Neutrophil (primary cell): Measurements from ENCODE around the gene PINLYP.

Experiments used
- H3K27ac ChIP-seq: fragments of 200-600 bp; sonication (generic); 2 replicates; pipeline ENCODE4 v1.5.1; 2016; ENCODE audit warnings: mild to moderate bottlenecking, moderate library complexity
- H3K27me3 ChIP-seq: fragments of 200-600 bp; sonication (generic); 2 replicates; pipeline ENCODE4 v1.6.0; 2016; ENCODE audit warnings: mild to moderate bottlenecking
- H3K36me3 ChIP-seq: fragments of 200-600 bp; sonication (generic); 2 replicates; pipeline ENCODE4 v1.5.1; 2017
- H3K4me1 ChIP-seq, 2 experiments: fragments of 200-600 bp in 1 of 2; sonication (generic) in 1 of 2; 1 replicate in 1 of 2; 2 replicates in 1 of 2; pipeline versions ENCODE4 v1.5.1 to v1.6.1; 2013 to 2016; ENCODE audit warnings: low read depth in 1 of 2, low read length in 1 of 2, mild to moderate bottlenecking in 1 of 2, moderate library complexity in 1 of 2; ENCODE audit not compliant: control insufficient read depth in 1 of 2, insufficient read depth in 1 of 2
- H3K4me3 ChIP-seq, 2 experiments: fragments of 200-600 bp in 1 of 2; sonication (generic) in 1 of 2; 1 replicate in 1 of 2; 2 replicates in 1 of 2; pipeline ENCODE4 v1.5.1; 2013 to 2016; ENCODE audit warnings: low read depth in 1 of 2, low read length in 1 of 2, mild to moderate bottlenecking in 1 of 2, moderate library complexity in 1 of 2
- H3K9me3 ChIP-seq: fragments of 200-600 bp; sonication (generic); 2 replicates; pipeline ENCODE4 v1.5.1; 2016
- TF ChIP-seq, protein P1 (sequence below): fragments of 200-600 bp; sonication (generic); IDR thresholded peaks from 2 replicates; pipeline ENCODE4 v1.5.1; 2016; ENCODE audit warnings: antibody characterized with exemption

The PINLYP gene

DNA sequence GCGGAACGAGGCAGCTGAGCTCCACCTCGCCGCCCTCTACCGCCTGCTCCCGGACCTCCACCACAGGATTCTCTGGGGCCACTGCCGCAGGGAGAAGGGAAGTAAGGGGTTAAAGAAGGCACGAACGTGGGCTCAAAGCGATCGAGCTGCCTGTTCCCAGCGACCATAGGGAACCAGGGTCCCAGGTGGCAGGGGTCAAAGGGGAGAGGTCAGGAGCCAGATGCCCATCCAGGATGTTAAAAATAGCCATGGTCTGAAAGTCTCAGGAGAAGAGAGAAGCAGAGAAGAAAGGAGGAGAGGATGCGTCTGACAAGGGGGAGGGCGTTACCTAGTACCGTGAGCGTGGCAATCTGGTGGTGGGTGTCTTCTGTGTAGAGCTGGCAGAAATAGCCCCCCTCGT, 51.2 kb downstream of the PINLYP start:
- H3K36me3 ChIP-seq = no peaks in the 10 kb centered on the region
- no peak overlapping the region for H3K27ac ChIP-seq
- H3K4me3 ChIP-seq = no peak overlapping the region
- TF ChIP-seq, protein P1, sequence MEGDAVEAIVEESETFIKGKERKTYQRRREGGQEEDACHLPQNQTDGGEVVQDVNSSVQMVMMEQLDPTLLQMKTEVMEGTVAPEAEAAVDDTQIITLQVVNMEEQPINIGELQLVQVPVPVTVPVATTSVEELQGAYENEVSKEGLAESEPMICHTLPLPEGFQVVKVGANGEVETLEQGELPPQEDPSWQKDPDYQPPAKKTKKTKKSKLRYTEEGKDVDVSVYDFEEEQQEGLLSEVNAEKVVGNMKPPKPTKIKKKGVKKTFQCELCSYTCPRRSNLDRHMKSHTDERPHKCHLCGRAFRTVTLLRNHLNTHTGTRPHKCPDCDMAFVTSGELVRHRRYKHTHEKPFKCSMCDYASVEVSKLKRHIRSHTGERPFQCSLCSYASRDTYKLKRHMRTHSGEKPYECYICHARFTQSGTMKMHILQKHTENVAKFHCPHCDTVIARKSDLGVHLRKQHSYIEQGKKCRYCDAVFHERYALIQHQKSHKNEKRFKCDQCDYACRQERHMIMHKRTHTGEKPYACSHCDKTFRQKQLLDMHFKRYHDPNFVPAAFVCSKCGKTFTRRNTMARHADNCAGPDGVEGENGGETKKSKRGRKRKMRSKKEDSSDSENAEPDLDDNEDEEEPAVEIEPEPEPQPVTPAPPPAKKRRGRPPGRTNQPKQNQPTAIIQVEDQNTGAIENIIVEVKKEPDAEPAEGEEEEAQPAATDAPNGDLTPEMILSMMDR = no peak
- peaks cover 37% of the 10 kb centered on the region for H3K27me3 ChIP-seq
- peaks cover 3 to 4% of the 10 kb centered on the region in 2 experiments for H3K4me1 ChIP-seq
- no peaks in the 10 kb centered on the region for H3K9me3 ChIP-seq

DNA sequence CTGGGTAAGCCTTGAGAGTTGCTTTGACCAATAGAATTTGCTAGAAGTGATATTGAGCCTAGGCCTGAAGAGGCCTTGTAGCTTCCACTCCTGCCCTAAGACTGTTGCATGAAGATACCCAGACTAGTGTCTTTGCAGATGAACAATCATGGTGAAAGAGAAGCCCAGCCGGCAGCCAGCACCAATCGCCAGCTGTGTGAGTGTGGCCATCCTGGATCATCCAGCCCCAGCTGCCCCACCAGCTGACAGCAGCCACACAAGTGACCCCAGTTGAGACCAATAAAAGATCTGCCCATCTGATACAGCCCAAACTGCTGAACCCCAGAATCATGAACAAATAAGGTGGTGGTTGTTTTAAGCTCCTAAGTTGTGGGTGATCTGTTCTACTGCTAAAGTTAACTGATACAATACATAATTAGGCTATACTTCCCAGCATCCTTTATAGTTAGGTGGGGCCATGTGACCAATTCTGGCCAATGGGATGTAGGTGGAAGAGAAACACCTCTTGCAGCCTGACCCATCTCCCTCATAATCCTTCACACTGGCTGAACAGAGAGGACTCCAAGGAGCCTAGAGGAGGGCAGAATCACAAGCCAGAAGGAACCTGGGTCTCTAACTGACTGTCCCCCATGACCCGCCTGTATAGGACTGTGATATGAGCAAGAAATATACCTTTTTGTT, 53.2 kb downstream of the PINLYP start:
- H3K27ac ChIP-seq = no peak overlapping the region
- no peaks in the 10 kb centered on the region for H3K36me3 ChIP-seq
- H3K4me1 ChIP-seq = peaks cover 3 to 4% of the 10 kb centered on the region in 2 experiments
- H3K27me3 ChIP-seq = peaks cover 45% of the 10 kb centered on the region
- no peaks in the 10 kb centered on the region for H3K9me3 ChIP-seq
- no peak overlapping the region for H3K4me3 ChIP-seq
- TF ChIP-seq, protein P1 = no peak

DNA sequence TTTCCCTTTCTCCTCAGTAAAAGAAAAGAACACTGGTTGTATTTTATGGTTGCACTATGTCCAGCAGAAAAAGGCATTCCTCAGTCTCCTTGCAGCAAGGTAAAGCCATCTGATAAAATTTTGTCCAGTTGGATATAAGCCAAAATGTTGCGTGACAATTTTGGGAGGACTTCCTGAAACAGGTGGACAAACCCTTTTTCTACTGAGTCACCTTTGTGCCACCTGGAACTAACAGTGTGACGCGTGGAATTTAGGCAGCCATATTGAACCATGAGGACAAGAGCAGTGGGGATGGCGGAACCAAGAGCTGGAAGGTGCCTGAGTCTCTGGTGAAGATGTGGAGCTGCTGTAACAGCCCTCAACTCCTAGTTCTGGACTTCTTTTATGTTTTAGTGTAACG, 55.9 kb downstream of the PINLYP start:
- Histone ChIP-seq H3K4me3 (no peak overlapping the region), H3K36me3 (no peaks in the 10 kb centered on the region), H3K9me3 (no peaks in the 10 kb centered on the region), H3K27me3 (peaks cover 53% of the 10 kb centered on the region), H3K27ac (no peak overlapping the region), H3K4me1 (no peaks in the 10 kb centered on the region)
- TF ChIP-seq, protein P1 = no peak
